A375 (cell line): ENCODE results near the gene MAP1LC3B2. TPM values are rescaled to one million over a fixed set of nuclear protein-coding genes. Genes with fewer than 3 reads are reported as not detected.

Experiments used
- total RNA-seq: library from RNA; depleted of rRNA; stranded (reverse); fragments of >200 nt; shearing (Covaris generic); gene quantifications from 2 replicates; pipeline ENCODE4 v1.2.3, GENCODE V29; 2014; rRNA removed

Gene MAP1LC3B2
- 0.26 TPM in 1 of 2 replicates, not detected in the other for total RNA-seq

GRCh38 chr12:116559162-116559935 lies at the start of gene MAP1LC3B2:
Gene MAP1LC3B2 (plus strand): TSS chr12:116559381. CDS start chr12:116575943, 16,562 bp downstream.

Other genes starting within 250 kb of the MAP1LC3B2 start
- gene SPRING1, start 178.7 kb downstream of the MAP1LC3B2 start, total RNA-seq = 9.2 and 12.8 TPM in 2 replicates
- gene RNFT2, start 178.9 kb downstream of the MAP1LC3B2 start, total RNA-seq = 11.0 and 12.8 TPM in 2 replicates